ENCODE measurements around the gene DPEP2NB.

DPEP2NB gene

DNA sequence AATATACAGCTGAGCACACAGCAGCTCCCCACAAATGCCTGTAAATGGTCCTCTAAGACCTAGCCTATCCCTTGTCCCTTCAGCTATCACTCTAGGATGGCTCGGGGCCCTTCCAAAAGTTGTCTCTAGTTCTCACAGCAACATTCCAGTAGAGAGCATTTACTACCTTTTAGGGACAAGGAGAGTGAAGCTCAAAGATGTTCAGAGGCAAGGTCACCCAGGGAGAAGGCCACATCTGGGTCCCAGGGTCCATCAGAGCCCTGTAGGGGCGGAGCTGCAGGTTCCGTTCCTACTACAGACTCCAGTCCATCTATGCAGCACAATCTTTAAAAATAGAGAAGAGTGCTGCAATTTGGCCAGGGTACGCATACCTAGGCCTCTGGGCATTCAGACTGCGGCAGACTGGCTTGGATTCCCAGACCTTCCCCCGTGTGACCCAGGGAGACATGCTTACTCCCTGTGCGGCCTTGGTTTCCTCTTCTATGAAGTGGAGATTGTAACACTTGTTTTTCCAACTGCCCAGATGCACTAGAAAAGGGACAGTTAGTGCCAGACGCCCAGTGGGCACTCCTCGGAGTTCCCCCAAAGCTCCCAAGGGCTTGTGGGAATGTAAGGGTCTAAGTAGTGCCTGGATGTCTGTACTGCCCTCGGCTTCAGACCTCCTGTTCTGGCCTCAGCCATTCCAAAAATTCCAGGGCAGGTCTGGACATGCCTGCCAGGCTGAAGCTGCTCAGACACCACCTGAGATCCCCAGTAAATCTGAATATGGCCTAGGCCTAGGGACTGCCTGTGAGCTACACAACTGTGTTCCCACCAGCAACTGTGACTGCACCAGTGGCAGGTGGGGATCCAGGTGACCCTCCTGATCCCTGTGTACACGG, 49.8 kb downstream of the DPEP2NB start:
- H3K27ac Mint-ChIP-seq = no peak overlapping the region
- H3K27me3 Mint-ChIP-seq = no peaks in the 10 kb centered on the region
- H3K36me3 Mint-ChIP-seq (ENCODE audit: low read depth) = peaks cover 7% of the 10 kb centered on the region
- no peak overlapping the region for H3K4me3 Mint-ChIP-seq
- H3K4me1 Mint-ChIP-seq (ENCODE audit: low read depth) = peaks cover 25% of the 10 kb centered on the region
- no peaks in the 10 kb centered on the region for H3K9me3 Mint-ChIP-seq

DNA sequence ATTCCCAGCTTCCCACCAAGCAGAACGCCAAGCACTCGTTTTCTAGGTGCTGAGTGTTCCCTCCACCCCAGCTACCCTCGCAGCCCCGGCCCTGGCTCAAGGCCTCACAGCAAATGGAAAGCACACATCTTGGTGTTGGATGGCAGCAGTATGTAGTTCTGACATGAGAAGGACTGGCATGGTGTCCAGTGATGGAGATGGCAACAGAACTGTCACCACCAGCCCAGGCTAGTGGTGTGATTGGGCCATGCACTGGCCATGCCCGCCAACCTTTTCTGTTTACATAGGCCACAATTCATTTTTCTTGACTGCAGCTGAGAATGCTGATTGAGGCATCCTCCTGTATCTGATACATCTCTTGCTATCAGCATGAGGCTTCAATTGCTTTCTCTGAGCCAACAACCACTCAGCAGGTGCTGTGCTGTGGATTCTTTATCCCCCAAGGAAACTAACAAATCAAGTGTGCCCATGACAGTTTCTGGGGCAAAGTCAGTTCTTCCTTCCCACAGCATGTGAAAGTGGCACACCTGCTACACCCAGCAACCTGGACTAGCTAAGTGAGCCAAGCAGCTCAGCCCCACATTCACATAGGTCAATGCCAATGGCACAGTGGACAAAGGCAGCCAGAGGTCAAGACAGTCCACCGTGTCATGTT, 51.1 kb downstream of the DPEP2NB start:
- Mint-ChIP-seq H3K27me3 (no peaks in the 10 kb centered on the region), H3K36me3 (ENCODE audit: low read depth) (peaks cover 9% of the 10 kb centered on the region), H3K4me1 (ENCODE audit: low read depth) (peaks cover 24% of the 10 kb centered on the region), H3K4me3 (no peak overlapping the region), H3K9me3 (no peaks in the 10 kb centered on the region), H3K27ac (no peak overlapping the region)

DNA sequence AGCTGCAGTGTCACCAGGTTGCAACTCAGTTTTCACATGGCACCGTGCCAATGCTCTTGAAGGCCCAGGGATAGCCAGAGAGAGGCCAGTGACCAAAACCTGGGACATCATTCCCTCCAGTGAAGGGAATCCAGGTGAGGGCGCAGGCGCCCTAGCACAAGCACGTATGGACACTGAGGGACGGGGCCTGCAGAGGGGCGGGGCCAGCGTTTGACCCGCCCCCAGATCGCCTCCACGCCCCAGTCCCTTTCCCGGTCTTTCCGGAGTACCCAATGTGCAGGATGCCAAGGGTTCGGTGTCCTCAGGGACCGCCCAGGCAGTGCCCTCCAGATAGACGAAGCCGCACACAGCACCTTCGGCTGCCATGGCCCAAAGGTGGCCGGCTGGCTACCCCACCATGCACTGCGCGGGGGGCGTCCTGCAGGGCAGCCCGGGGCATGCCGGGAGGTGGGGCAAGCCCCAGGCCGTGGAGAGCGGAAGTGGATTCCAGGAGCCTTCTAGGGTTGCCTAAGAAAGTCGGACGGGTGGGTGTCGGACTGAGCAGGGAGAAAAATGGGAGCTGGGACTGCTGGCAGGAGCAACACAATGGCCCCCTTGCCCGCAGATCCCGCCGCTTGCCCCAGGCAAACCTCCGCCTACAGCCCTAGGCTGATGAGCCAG, 51.9 kb downstream of the DPEP2NB start:
- Mint-ChIP-seq H3K36me3 (ENCODE audit: low read depth) (peaks cover 9% of the 10 kb centered on the region), H3K4me1 (ENCODE audit: low read depth) (peaks cover 17% of the 10 kb centered on the region), H3K27me3 (no peaks in the 10 kb centered on the region), H3K27ac (no peak overlapping the region), H3K9me3 (no peaks in the 10 kb centered on the region), H3K4me3 (no peak overlapping the region)
